ENCODE data around the gene TSN.

Gene TSN

DNA sequence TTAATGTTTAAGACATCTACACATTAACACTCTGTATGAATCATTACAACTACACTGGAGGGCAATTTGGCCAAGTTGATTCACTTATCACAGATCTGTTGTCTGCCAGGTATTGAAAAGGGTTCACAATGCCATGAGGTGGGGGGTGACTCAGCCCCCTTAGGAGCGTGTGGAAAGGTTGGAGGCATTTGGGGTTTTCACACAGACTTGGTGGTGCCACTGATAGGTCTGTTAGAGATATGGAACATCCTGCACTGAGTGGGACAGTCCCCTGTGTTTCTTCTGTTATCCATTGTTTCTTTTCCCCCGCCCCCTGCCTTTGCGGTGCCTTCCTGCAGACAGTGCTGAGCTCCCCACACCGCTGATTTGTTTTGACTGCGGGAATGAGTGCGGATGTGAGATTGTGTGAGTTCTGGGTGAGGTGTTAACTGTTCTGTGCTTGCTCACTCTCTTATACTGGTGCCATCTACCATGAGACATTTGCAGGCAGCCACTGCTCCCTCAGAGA lies 9.3 kb upstream of the TSN start:
- DNase-seq (ENCODE audit: low read depth) = no peak

DNA sequence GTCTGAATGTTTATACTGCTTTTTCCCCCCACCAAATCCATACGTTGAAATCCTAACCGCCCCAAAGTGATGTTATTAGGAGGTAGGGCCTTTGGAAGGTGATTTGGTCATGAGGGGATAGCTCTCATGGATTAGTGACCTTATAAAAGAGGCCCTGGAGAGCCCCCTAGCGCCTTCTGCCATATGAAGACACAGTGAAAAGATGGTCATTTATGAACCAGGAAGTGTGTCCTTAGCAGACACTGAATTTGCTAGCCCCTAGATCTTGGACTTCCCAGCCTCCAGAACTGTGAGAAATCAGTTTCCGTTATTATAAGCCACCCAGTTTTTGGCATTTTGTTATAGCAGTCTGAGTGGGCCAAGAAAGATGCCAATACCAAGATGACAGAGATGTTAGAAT lies 7.2 kb upstream of the TSN start:
- no peak for DNase-seq (ENCODE audit: low read depth)

DNA sequence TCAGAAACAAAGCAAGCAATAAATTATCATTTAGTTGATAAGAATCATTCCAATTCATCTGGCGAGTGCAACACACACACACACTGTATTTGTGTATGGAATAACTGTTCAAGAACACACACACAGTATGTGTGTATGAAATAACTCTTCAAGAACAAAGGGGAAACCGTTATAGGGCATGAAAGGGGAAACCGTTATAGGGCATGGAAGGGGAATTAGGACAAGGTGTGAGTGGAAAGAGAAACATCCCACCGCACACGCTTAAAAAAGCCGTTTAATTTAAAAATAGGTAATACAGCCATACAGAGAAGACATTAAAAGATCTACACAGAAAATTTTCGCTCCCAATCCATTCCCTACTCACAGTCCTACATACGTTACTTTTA lies 607 bp upstream of the TSN start:
- DNase-seq (ENCODE audit: low read depth) = no peak

DNA sequence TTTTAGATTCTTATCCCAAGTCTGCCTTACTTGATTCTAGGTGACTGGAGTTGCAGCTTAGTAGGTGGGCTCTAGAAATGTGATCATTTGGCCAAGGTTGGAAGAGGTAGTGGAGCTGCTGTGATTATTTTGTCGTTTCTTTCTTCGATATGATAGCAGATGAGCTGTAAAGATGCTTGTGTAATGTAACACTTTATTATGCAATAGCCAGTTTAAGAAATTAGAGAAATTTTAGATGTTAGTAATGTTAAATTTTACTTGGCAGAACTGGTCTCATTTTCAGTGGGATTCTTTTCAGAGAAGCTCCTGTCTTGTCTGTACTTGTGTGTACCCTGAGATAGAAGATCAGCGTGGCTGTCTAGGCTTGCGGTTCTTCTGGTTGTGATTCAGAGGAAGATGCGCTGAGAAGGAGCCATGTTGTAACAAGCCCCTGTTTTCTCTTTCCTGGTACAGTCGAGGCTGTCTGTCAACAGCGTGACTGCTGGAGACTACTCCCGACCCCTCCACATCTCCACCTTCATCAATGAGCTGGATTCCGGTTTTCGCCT lies 9.3 kb downstream of the TSN start:
- no peak for DNase-seq (ENCODE audit: low read depth)

DNA sequence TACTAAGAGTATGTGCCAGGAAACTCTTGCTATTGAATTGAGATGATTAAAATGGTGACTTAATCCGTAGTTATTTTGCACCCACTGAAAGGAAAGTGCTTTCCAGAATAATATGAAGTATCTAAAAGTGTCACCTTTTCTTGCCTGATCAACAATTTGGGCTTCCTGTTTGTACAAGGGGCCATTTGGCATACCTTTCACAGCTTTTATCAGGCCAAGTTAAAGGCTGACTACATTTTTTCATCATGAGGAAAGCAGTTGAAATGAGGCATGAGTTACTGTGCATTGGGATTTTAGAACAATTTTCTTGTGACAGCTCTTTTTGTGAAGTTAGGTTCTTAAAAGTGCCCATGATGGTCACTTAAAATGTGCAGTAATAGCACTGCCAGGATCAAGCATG lies 11.2 kb downstream of the TSN start:
- no peak for DNase-seq (ENCODE audit: low read depth)

DNA sequence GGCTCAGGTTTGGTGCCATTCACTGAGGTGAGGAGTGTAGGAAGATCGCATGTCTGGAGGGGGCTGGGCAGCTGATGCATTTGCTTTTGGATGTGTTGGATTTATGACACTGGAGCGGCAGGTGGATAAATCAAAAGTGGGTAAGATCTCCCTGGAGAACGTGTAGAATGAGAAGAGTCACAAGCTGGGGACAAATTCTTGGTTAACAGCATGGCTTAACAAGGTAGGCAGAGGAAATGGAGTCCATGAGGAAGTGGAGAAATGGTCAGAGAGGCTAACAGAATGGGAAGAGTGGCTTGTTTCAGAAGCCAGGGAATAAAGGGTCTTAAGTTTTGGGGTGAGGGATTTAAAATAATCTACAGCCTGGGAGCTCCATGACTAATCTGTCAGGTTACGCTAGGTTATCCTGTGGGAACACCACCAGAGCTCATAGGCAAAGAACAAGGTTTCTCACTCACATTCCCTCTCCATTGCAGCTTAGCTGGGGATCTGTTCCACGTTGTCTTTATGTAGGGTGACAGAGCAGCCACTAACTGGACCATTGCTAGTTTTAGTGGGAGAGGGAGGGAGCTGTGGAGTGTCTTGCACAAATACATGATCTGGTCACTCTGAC lies 12.8 kb downstream of the TSN start:
- DNase-seq (ENCODE audit: low read depth) = no peak

DNA sequence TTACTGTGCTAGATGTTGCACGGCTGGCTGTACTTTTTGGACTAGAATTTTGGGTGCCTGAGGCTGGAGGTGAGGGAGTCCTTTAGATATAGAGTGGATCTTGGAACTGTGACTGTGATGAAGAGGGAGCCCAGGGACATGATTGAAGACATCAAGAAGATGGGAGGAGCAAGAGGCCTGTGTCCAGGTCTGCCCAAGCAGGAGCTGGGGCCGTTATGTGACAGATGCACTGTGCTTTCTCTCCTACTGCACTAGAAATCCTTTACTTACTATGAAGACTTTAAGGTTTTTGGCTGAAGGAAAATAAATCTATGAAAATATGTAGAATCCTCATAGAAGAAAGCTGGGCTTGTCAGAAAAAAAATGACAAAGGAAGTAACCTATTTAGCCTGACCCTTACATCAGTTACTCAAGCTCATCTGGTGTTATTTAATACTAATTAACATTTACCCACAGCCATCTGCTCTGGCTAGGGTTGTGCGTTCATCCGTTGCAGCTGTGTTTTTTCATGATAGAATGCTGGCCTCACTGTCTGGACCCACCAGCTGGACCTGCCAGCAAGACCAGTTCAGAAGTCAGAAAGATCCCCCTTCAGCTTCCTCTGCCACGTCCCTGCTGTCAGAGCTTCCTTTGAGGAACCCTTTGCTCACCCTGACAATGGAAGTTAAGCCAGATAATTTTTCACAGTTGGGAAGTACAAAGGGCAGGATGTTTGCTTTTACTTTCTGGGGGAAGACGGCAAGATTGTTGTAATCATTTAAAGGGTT lies 16.7 kb downstream of the TSN start:
- DNase-seq (ENCODE audit: low read depth) = no peak

DNA sequence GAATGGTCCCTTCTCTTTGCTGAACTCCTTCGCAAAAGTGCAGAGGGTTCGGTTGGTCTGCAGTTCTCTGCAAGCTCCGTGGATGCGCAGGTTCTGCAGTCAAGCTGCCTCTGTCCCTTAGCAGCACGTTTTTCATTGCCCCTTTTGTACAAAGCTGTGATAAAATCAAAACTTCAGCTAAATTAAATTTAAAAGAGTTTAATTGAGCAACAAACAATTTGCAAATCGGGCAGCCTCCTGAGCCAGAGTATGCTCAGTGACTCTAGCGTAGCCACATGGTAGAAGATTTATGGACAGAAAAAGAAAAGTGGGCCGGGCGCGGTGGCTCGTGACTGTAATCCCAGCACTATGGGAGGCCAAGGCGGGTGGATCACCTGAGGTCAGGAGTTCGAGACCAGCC lies 18.8 kb downstream of the TSN start:
- no peak for DNase-seq (ENCODE audit: low read depth)

DNA sequence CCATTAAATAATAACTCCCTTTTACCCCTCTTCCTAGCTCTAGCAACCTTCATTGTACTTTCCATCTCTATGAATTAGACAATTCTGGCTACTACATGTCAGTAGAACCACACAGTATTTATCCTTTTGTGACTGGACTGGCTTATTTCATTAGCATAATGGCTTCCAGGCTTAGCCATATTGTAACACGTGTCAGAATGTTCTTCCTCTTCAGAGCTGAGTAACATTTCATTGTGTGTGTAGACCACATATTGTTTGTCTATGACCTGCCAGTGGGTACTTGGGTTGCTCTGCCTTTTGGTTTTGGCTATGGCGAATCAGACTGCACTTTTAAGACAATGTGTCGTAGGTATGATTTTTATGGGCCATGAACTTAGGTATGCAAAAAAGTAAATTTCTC lies 20.9 kb downstream of the TSN start:
- DNase-seq (ENCODE audit: low read depth) = no peak

DNA sequence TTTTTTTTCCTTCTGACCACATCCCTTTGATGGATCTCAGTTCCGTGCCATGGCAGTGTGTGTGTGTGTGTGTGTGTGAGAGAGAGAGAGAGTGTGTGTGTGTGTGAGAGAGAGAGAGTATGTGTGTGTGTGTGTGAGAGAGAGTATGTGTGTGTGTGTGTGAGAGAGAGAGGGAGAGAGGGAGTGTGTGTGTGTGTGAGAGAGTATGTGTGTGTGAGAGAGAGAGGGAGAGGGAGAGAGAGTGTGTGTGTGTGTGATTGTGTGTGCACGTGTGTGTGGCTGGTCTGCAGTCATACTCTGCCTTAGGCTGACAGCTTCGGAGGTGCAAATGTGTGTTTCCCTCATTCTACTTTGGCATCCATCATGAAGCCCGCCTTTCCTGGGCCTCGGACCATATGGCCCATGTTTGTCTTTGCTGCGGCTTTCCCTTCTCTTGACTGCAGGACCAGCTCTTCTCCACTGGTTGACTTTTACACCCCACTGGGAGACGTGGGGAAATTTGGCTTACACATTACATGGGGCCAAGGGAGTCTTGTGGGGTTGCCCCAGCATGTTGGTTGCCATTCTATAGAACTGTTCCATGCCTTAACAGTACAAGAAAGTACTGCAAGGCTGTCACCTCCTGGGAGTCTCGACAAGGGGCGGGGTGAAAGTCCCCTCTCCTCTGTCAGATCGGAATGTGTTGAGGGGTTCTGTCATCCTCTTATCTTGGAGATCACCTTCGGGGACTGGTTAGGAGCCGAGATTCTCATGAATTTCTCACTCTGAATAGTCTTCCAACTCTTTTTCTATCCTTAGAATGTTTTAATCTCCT lies 21.6 kb downstream of the TSN start:
- DNase-seq (ENCODE audit: low read depth) = no peak

DNA sequence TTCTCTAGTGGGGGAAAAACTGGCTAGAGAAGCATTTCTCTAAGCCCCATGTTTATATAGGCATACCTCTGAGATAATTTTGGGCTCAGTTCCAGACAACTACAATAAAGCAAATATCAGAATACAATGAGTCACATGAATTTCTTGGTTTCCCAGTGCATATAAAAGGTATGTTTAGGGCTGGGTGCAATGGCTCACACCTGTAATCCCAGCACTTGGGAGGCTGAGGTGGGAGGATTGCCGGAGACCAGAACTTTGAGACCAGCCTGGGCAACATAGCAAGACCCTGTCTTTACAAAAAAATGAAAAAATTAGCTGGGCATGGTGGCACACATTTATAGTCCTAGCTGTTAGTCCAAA lies 22.2 kb downstream of the TSN start:
- no peak for DNase-seq (ENCODE audit: low read depth)

DNA sequence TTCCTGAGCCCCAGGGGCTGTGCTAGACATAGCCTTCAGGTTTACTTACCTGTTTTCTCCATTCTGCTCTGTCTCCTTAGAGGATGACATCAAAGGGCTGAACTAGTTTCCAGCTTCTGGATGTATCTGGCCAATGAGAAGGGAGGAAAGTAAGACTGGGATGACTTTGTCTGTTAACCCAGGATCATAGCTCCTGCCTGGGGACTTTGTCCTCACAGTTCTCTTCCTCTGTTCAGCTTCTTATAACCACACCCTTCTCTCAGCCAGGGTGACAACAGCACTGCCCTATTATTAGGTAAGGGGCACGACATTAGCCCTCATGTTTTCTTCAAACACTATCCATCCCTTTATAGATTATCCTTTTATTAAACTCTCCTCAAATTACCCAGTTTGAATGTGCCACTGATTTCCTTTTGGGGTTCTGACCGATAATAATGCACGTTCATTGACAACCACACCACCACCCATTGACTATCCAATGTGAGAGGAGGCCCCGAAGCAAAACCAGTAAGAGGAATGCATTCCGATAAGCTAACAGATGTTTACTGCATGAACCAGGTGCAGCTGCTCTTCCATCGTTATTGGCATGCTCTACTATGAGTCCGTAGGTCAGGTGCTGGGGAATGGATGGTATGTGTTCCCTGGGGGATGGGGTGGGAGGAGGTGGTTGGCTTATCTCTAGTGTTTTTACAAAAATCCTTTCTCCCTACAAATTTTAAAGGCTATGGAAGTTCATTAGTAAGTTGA lies 23.5 kb downstream of the TSN start:
- DNase-seq (ENCODE audit: low read depth) = no peak

DNA sequence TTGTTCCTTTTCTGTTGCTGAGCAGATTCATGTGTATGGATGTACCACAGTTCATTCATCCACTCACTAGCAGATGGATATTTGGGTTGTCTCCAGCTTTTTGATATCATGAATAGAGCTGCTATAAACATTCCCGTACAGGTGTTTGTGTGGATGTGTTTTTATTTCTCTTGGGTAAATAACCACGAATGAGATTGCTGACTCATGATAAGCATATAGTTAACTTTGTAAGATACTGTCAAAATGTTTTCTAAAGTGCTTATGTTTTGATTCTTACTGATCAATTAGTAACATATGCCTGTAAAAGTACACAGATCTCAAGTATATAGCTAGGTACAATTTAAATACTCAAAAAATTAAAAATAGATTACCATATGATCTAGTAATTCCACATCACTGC lies 27.7 kb downstream of the TSN start:
- DNase-seq (ENCODE audit: low read depth) = no peak

DNA sequence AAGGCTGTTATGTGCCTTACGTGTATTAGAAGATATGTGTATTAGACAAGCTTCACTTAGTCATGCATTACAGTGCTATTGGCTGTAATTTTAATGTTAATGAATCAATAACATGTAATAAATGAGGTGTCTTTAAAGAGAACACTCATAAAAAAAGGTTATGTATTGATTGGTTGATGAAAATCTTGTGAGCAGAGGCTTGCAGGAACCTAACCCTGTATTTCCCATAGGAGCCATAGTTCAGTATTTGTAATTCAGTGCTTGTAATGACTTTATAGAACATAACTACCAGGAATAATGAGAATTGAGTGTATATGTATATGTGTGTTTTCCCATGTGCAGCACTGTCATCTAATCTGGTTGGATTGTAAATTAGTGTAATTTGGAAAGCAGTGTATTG lies 33.2 kb downstream of the TSN start:
- no peak for DNase-seq (ENCODE audit: low read depth)

DNA sequence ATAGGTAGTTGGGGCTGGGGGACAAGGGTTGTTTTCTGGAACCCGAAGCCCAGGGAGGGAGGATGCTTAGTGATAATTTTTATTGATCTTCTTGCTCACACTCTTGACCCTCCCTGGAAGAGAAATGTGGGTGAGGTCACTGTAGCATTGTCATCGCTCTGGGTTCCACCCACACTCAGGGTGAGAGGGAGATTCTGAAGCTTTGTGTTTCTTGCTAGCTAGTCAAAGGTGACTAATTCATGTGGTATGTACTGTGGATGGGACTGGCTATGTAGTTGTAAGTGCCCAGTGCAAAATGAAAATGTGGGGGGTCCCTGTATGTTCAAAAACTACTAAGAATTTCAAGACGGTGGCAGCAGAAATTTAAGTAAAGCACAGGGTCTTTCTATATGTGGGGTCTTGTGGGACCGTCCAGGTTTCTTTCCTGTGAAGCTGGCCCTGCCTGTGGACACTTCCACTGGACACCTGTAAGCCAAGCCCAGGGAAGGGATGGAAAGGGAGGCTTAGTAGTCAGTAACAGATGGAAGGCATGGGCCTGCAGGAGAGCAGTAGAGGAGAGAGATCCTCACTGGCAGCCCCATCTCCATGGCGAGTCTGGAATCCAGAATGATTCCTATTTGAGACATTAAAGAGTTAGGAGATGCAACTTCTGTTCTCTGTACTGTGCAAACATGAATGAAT lies 35.0 kb downstream of the TSN start:
- no peak for DNase-seq (ENCODE audit: low read depth)

DNA sequence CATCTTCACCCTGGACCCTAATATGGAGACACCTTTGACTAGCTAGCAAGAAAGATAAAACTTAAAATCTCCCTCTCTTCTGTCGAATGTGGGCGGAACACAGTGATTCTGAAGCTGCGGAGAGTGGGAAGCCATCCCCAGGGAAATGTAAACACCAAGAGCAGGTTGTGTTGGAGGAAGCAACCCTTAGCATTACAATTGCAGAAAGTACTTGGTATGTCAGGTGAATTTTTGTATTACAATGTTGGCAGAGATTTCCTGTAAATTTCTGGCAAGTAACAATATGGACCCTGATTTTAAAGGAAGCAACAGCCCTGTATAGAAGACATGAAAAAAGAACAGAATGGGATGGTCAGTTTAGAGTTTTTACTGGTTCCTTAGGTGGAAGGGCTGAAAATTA lies 35.8 kb downstream of the TSN start:
- no peak for DNase-seq (ENCODE audit: low read depth)

DNA sequence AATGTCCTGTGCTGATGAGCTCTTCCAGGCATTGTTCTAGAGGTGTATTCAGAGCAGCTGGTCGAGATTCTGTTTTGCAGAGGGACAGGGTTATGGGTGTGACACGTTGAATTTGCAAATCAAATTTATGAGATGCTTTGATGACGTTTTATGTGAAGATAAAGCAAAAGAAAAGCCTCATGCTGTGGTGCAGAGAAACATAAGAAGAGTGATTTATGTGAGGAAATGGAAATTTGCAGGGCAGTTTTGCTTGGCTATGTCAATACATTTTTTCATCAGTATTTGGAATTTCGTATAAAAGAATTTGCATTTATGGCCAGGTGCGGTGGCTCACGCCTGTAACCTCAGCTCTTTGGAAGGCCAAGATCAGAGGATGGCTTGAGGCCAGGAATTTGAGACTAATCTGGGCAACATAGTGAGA lies 36.4 kb downstream of the TSN start:
- no peak for DNase-seq (ENCODE audit: low read depth)

DNA sequence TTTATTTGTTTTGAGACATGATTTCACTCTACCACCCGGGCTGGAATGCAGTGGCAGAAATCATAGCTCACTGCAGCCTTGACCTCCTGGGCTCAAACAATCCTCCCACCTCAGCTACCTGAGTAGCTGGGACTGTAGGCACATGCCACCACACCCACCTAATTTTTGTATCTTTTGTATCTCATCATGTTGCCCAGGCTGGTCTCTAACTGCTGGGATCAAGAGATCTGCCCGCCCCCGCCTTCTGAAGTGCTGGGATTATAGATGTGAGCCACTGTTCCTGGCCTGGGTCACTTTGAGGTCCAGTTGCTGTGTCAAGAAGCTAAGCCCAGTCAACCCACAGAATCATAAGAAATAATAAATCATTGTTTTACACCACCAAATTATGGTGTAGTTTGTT lies 38.4 kb downstream of the TSN start:
- no peak for DNase-seq (ENCODE audit: low read depth)

DNA sequence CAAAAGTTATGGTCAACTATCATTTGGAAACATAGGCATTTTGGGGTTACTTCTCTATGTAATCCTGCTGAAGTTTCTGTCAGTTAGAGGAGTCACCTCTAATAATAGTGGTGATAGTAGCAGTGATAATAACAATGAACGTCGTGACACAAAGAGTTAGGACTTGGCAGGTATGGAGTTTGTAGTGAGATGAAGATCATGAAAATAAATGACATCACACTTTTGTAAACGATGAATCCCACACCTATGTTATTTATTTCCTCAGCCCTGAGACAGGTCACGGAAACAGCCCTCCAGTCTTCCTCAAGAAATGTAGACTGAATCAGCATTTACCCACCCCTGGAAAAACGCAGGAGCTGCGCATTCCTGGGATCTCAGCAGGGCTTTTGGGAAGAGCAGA lies 38.8 kb downstream of the TSN start:
- DNase-seq (ENCODE audit: low read depth) = no peak

DNA sequence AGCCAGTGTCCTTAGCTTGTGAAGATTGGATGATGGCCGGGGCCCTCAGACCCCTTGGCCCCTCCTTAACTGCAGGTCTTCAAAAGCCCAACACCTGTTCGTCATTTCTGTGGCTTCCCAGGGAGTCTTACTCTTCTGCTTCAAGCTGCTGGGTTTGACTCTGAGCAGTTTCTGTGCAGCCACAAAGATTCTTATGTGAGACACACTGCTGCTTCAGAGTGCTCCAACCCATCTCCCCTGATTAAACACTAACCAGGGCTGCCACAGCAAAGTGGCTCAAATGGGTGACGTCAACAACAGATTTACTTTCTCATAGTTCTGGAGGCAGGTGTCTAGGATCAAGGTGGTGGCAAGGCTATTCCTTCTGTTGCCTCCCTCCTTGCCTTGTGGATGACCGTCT lies 40.8 kb downstream of the TSN start:
- DNase-seq (ENCODE audit: low read depth) = no peak

DNA sequence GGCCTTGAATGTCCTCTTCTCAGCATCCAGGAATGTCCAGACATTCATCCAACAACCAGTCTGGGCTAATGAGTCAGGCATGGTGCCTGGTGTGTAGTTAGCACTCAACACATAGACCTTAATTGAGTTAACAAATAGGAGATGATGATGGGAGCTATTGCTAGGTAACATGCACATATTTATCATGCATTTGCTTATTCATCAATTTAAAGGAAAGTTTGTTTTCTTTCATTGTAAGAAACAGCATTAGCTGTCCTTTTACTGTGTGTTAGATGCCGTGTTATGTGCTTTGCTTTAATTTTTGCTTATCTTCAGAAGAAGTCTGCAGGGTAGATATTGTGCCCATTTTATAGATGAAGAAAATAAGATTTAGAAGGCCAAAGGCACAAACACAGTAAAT lies 43.2 kb downstream of the TSN start:
- DNase-seq (ENCODE audit: low read depth) = no peak

DNA sequence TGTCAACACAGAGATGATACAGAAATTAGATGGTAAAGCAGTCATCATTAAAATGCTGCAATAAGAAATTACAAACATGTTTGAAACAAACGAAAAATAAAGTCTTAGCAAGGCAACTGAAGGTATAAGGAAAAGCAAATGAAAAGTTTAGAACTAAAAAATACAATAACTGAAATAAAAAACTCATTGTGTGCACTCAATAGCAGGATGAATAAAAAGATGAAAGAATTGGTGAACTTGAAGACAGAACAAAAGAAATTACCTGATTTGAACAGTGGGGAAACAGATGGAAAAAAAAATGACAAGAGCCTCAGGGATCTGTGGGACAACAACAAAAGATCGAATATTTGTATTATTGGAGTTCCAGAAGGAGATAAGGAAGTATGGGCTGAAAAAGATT lies 46.5 kb downstream of the TSN start:
- no peak for DNase-seq (ENCODE audit: low read depth)

All from activated T-cell treated with anti-CD3 and anti-CD28 coated beads for 1 hour (primary cell).